ENCODE measurements around the gene FBXO34. TPM values are rescaled to one million over a fixed set of nuclear protein-coding genes. Genes with fewer than 3 reads are reported as not detected.

Gene FBXO34
- total RNA-seq, 2 donors from 2014 or later: 26.0 to 32.7 TPM

DNA sequence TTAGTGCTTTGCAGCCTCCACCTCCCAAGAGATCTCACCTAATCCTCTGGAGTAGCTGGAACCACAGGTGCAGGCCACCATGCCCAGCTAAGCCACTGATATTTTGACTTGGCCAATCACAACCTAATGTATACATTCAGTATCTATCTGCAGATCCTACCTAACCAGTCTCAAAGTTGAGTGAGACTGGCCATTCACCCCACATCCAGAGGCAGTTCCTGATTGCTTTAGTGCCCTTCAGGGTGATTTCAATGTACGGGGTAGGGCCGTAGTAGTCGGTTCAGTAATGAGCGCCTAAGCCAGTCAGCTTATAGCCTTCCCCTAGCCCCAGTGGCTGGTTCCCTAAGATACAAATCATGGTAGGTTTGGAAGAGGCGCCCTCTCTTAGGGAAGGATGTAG, 27.4 kb upstream of the FBXO34 start:
- no peak for DNase-seq (ENCODE audit: low spot score)
- no peaks in the 10 kb centered on the region for H3K36me3 ChIP-seq
- no peak overlapping the region for H3K27ac ChIP-seq
- H3K4me3 ChIP-seq: no peak overlapping the region
- H3K4me1 ChIP-seq: no peaks in the 10 kb centered on the region
- TF ChIP-seq, protein P1, sequence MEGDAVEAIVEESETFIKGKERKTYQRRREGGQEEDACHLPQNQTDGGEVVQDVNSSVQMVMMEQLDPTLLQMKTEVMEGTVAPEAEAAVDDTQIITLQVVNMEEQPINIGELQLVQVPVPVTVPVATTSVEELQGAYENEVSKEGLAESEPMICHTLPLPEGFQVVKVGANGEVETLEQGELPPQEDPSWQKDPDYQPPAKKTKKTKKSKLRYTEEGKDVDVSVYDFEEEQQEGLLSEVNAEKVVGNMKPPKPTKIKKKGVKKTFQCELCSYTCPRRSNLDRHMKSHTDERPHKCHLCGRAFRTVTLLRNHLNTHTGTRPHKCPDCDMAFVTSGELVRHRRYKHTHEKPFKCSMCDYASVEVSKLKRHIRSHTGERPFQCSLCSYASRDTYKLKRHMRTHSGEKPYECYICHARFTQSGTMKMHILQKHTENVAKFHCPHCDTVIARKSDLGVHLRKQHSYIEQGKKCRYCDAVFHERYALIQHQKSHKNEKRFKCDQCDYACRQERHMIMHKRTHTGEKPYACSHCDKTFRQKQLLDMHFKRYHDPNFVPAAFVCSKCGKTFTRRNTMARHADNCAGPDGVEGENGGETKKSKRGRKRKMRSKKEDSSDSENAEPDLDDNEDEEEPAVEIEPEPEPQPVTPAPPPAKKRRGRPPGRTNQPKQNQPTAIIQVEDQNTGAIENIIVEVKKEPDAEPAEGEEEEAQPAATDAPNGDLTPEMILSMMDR (IDR thresholded peaks at IDR 0.05): no peak
- no peaks in the 10 kb centered on the region for H3K27me3 ChIP-seq
- H3K9me3 ChIP-seq: no peaks in the 10 kb centered on the region

GRCh38 chr14:55245657-55246268, 25.5 kb upstream of the FBXO34 start:
- DNase-seq (ENCODE audit: low spot score): no peak
- no peaks in the 10 kb centered on the region for H3K27me3 ChIP-seq
- H3K4me3 ChIP-seq: no peak overlapping the region
- TF ChIP-seq, protein P1 (IDR thresholded peaks at IDR 0.05): peak; percentile 40 to 65
- H3K4me1 ChIP-seq: no peaks in the 10 kb centered on the region
- H3K36me3 ChIP-seq: no peaks in the 10 kb centered on the region
- H3K9me3 ChIP-seq: no peaks in the 10 kb centered on the region
- H3K27ac ChIP-seq: no peak overlapping the region

- TF ChIP-seq, protein P1 (IDR thresholded peaks at IDR 0.05): no peak
- Histone ChIP-seq H3K27me3 (no peaks in the 10 kb centered on the region), H3K36me3 (no peaks in the 10 kb centered on the region), H3K4me3 (no peak overlapping the region), H3K9me3 (no peaks in the 10 kb centered on the region), H3K27ac (no peak overlapping the region), H3K4me1 (no peaks in the 10 kb centered on the region)
- no peak for DNase-seq (ENCODE audit: low spot score)
Observed at GRCh38 chr14:55248411-55248810, 22.8 kb upstream of the FBXO34 start.

DNA sequence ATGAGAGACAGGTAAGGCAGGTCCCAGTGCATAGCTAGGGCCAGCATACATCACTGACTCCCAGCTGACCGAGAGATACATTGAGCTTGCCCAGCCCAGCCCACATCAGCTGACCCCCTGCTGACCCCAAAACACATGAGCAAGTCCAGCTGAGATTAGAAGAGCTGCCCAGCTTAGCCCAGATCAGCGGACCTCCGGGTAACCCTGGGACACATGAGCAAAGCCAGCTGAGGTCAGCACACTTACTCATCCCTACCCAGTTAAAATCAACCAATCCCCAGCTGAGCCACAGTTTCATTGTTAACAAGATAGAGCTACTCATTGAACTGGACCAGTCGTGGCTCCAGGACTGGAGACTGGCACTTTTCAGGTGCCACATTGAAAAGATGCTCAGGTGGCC, 21.8 kb upstream of the FBXO34 start:
- no peaks in the 10 kb centered on the region for H3K27me3 ChIP-seq
- H3K27ac ChIP-seq: no peak overlapping the region
- no peaks in the 10 kb centered on the region for H3K9me3 ChIP-seq
- no peaks in the 10 kb centered on the region for H3K36me3 ChIP-seq
- TF ChIP-seq, protein P1 (IDR thresholded peaks at IDR 0.05): no peak
- no peak for DNase-seq (ENCODE audit: low spot score)
- H3K4me3 ChIP-seq: no peak overlapping the region
- H3K4me1 ChIP-seq: no peaks in the 10 kb centered on the region

DNA sequence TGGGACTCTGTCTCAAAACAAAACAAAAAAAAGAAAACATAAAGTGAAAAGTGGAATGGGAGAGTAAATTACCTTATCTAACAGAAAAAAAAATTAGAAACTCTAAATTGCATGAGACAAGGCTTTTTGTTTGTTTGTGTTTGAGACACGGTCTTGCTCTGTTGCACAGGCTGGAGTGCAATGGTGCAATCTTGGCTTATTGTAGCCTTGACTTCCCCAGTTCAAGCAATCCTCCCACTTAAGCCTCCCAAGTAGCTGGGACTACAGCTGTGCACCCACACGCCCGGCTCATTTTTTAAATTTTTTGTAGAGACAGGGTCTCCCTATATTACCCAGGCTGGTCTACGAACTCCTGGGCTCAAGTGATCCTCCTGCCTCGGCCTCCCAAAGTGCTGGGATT, 17.9 kb upstream of the FBXO34 start:
- TF ChIP-seq, protein P1 (IDR thresholded peaks at IDR 0.05): no peak
- H3K9me3 ChIP-seq: no peaks in the 10 kb centered on the region
- H3K27me3 ChIP-seq: no peaks in the 10 kb centered on the region
- H3K36me3 ChIP-seq: no peaks in the 10 kb centered on the region
- H3K27ac ChIP-seq: no peak overlapping the region
- DNase-seq (ENCODE audit: low spot score): no peak
- H3K4me3 ChIP-seq: no peak overlapping the region
- no peaks in the 10 kb centered on the region for H3K4me1 ChIP-seq

- no peaks in the 10 kb centered on the region for H3K9me3 ChIP-seq
Observed at GRCh38 chr14:55254581-55254980, 16.6 kb upstream of the FBXO34 start.

More at GRCh38 chr14:55254581-55254980, 16.6 kb upstream of the FBXO34 start:
- Histone ChIP-seq H3K4me3 (no peak overlapping the region), H3K36me3 (no peaks in the 10 kb centered on the region), H3K27me3 (no peaks in the 10 kb centered on the region), H3K4me1 (no peaks in the 10 kb centered on the region), H3K27ac (no peak overlapping the region)
- no peak for DNase-seq (ENCODE audit: low spot score)
- TF ChIP-seq, protein P1 (IDR thresholded peaks at IDR 0.05): no peak

Measured in right atrium auricular region (tissue), 2 donors.